ENCODE data around the gene EPC1.

DNA sequence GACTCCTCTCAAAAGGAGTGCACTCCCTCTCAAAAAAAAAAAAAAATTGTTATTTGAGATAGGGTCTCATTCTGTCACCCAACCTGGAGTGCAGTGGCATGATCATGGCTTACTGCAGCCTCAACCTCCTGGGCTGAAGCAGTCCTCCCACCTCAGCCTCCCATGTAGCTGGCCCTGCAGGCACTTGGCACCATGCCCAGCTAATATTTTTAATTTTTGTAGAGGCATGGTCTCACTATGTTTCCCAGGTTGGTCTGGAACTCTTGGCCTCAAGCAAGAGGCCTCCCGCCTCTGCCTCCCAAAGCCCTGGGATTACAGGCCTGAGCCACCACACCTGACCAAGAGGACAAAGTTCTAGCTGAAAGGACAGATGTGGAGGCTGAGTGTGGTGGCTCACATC, 120.3 kb downstream of the EPC1 start:
- TF ChIP-seq, protein P1, sequence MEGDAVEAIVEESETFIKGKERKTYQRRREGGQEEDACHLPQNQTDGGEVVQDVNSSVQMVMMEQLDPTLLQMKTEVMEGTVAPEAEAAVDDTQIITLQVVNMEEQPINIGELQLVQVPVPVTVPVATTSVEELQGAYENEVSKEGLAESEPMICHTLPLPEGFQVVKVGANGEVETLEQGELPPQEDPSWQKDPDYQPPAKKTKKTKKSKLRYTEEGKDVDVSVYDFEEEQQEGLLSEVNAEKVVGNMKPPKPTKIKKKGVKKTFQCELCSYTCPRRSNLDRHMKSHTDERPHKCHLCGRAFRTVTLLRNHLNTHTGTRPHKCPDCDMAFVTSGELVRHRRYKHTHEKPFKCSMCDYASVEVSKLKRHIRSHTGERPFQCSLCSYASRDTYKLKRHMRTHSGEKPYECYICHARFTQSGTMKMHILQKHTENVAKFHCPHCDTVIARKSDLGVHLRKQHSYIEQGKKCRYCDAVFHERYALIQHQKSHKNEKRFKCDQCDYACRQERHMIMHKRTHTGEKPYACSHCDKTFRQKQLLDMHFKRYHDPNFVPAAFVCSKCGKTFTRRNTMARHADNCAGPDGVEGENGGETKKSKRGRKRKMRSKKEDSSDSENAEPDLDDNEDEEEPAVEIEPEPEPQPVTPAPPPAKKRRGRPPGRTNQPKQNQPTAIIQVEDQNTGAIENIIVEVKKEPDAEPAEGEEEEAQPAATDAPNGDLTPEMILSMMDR (optimal IDR thresholded peaks at IDR 0.05 in 1 of 3, IDR thresholded peaks at IDR 0.05 in 1 of 3, conservative IDR thresholded peaks at IDR 0.05 in 1 of 3; ENCODE audit: extremely low read depth in 1 of 3, insufficient read depth in 2 of 3, low read length in 3 of 3), result no peak
- no peak for TF ChIP-seq EZH2 (IDR thresholded peaks at IDR 0.05; ENCODE audit: low read length)
